ENCODE data around the gene HNRNPA0. TPM values are rescaled to one million over a fixed set of nuclear protein-coding genes. Genes with fewer than 3 reads are reported as not detected.

The HNRNPA0 gene
- total RNA-seq, 1 experiment from 2014 or later: 21.0 TPM

GRCh38 chr5:137728048-137728447 is 26.1 kb downstream of the HNRNPA0 start:
- Histone ChIP-seq H3K27ac (no peak overlapping the region), H3K27me3 (replicated peaks) (peaks cover 12% of the 10 kb centered on the region; the same call in 1 of the 2 replicates), H3K4me3 (no peak overlapping the region), H3K9me3 (replicated peaks) (no peaks in the 10 kb centered on the region), H3K36me3 (no peaks in the 10 kb centered on the region), H3K4me1 (replicated peaks) (no peaks in the 10 kb centered on the region)
- DNase-seq (ENCODE audit: low read depth in 1 of 2, low spot score in 2 of 2): no peak

GRCh38 chr5:137727623-137728022 is 26.5 kb downstream of the HNRNPA0 start:
- no peak for DNase-seq (ENCODE audit: low read depth in 1 of 2, low spot score in 2 of 2)
- H3K36me3 ChIP-seq: no peaks in the 10 kb centered on the region
- H3K27ac ChIP-seq: no peak overlapping the region
- peaks cover 12% of the 10 kb centered on the region; the same call in 1 of the 2 replicates for H3K27me3 ChIP-seq (replicated peaks)
- no peak overlapping the region for H3K4me3 ChIP-seq
- H3K4me1 ChIP-seq (replicated peaks): no peaks in the 10 kb centered on the region
- H3K9me3 ChIP-seq (replicated peaks): no peaks in the 10 kb centered on the region

GRCh38 chr5:137724251-137724650 is 29.9 kb downstream of the HNRNPA0 start:
- no peaks in the 10 kb centered on the region for H3K36me3 ChIP-seq
- no peak overlapping the region for H3K27ac ChIP-seq
- H3K27me3 ChIP-seq (replicated peaks): 0 out of 2 replicates have a peak, but pooled peaks cover 12% of the 10 kb centered on the region
- no peaks in the 10 kb centered on the region for H3K9me3 ChIP-seq (replicated peaks)
- no peaks in the 10 kb centered on the region for H3K4me1 ChIP-seq (replicated peaks)
- H3K4me3 ChIP-seq: no peak overlapping the region
- no peak for DNase-seq (ENCODE audit: low read depth in 1 of 2, low spot score in 2 of 2)

- DNase-seq (ENCODE audit: low read depth in 1 of 2, low spot score in 2 of 2): no peak
- Histone ChIP-seq H3K27me3 (replicated peaks) (no peaks in the 10 kb centered on the region), H3K27ac (no peak overlapping the region), H3K4me3 (no peak overlapping the region), H3K4me1 (replicated peaks) (no peaks in the 10 kb centered on the region), H3K36me3 (no peaks in the 10 kb centered on the region), H3K9me3 (replicated peaks) (no peaks in the 10 kb centered on the region)
These were observed 35.6 kb downstream of the HNRNPA0 start for GRCh38 chr5:137718611-137719010.

- Histone ChIP-seq H3K4me3 (no peak overlapping the region), H3K27me3 (replicated peaks) (no peaks in the 10 kb centered on the region), H3K27ac (no peak overlapping the region), H3K36me3 (no peaks in the 10 kb centered on the region), H3K4me1 (replicated peaks) (no peaks in the 10 kb centered on the region), H3K9me3 (replicated peaks) (no peaks in the 10 kb centered on the region)
- DNase-seq (ENCODE audit: low read depth in 1 of 2, low spot score in 2 of 2): no peak
These were observed 37.8 kb downstream of the HNRNPA0 start for GRCh38 chr5:137716337-137716736.

GRCh38 chr5:137715456-137715855 is 38.7 kb downstream of the HNRNPA0 start:
- Histone ChIP-seq H3K9me3 (replicated peaks) (no peaks in the 10 kb centered on the region), H3K27ac (no peak overlapping the region), H3K4me1 (replicated peaks) (no peaks in the 10 kb centered on the region), H3K36me3 (no peaks in the 10 kb centered on the region), H3K4me3 (no peak overlapping the region), H3K27me3 (replicated peaks) (no peaks in the 10 kb centered on the region)
- no peak for DNase-seq (ENCODE audit: low read depth in 1 of 2, low spot score in 2 of 2)

GRCh38 chr5:137714946-137715345 is 39.2 kb downstream of the HNRNPA0 start:
- Histone ChIP-seq H3K4me3 (no peak overlapping the region), H3K36me3 (no peaks in the 10 kb centered on the region), H3K27ac (no peak overlapping the region), H3K27me3 (replicated peaks) (no peaks in the 10 kb centered on the region), H3K9me3 (replicated peaks) (no peaks in the 10 kb centered on the region), H3K4me1 (replicated peaks) (no peaks in the 10 kb centered on the region)
- DNase-seq (ENCODE audit: low read depth in 1 of 2, low spot score in 2 of 2): no peak

GRCh38 chr5:137714494-137714893 is 39.7 kb downstream of the HNRNPA0 start:
- no peaks in the 10 kb centered on the region for H3K36me3 ChIP-seq
- no peaks in the 10 kb centered on the region for H3K27me3 ChIP-seq (replicated peaks)
- no peaks in the 10 kb centered on the region for H3K9me3 ChIP-seq (replicated peaks)
- no peak overlapping the region for H3K4me3 ChIP-seq
- no peak overlapping the region for H3K27ac ChIP-seq
- no peak for DNase-seq (ENCODE audit: low read depth in 1 of 2, low spot score in 2 of 2)
- no peaks in the 10 kb centered on the region for H3K4me1 ChIP-seq (replicated peaks)

GRCh38 chr5:137712139-137712667 is 42.0 kb downstream of the HNRNPA0 start:
- H3K36me3 ChIP-seq: no peaks in the 10 kb centered on the region
- H3K9me3 ChIP-seq (replicated peaks): no peaks in the 10 kb centered on the region; the same call in 1 of the 2 replicates
- no peak overlapping the region for H3K4me3 ChIP-seq
- DNase-seq (ENCODE audit: low read depth in 1 of 2, low spot score in 2 of 2): no peak
- H3K27me3 ChIP-seq (replicated peaks): no peaks in the 10 kb centered on the region
- no peak overlapping the region for H3K27ac ChIP-seq
- H3K4me1 ChIP-seq (replicated peaks): no peaks in the 10 kb centered on the region

- no peak overlapping the region for H3K27ac ChIP-seq
- H3K27me3 ChIP-seq (replicated peaks): no peaks in the 10 kb centered on the region
- no peaks in the 10 kb centered on the region for H3K36me3 ChIP-seq
- DNase-seq (ENCODE audit: low read depth in 1 of 2, low spot score in 2 of 2): no peak
- H3K4me1 ChIP-seq (replicated peaks): no peaks in the 10 kb centered on the region
- no peaks in the 10 kb centered on the region; the same call in 1 of the 2 replicates for H3K9me3 ChIP-seq (replicated peaks)
- no peak overlapping the region for H3K4me3 ChIP-seq
These were observed 44.1 kb downstream of the HNRNPA0 start for GRCh38 chr5:137710086-137710485.

- Histone ChIP-seq H3K4me3 (no peak overlapping the region), H3K36me3 (no peaks in the 10 kb centered on the region), H3K4me1 (replicated peaks) (no peaks in the 10 kb centered on the region), H3K27me3 (replicated peaks) (no peaks in the 10 kb centered on the region), H3K27ac (no peak overlapping the region), H3K9me3 (replicated peaks) (no peaks in the 10 kb centered on the region; the same call in 1 of the 2 replicates)
- DNase-seq (ENCODE audit: low read depth in 1 of 2, low spot score in 2 of 2): no peak
These were observed 45.2 kb downstream of the HNRNPA0 start for GRCh38 chr5:137708796-137709559.

- no peaks in the 10 kb centered on the region for H3K36me3 ChIP-seq
- H3K27ac ChIP-seq: no peak overlapping the region
- no peaks in the 10 kb centered on the region; the same call in 1 of the 2 replicates for H3K9me3 ChIP-seq (replicated peaks)
- peaks cover 2% of the 10 kb centered on the region for H3K27me3 ChIP-seq (replicated peaks)
- H3K4me1 ChIP-seq (replicated peaks): no peaks in the 10 kb centered on the region
- no peak for DNase-seq (ENCODE audit: low read depth in 1 of 2, low spot score in 2 of 2)
- H3K4me3 ChIP-seq: no peak overlapping the region
These were observed 46.1 kb downstream of the HNRNPA0 start for GRCh38 chr5:137708062-137708461.

- no peaks in the 10 kb centered on the region; the same call in 1 of the 2 replicates for H3K9me3 ChIP-seq (replicated peaks)
- peaks cover 6% of the 10 kb centered on the region for H3K27me3 ChIP-seq (replicated peaks)
- no peak overlapping the region for H3K27ac ChIP-seq
- no peak overlapping the region for H3K4me3 ChIP-seq
- no peaks in the 10 kb centered on the region for H3K4me1 ChIP-seq (replicated peaks)
- DNase-seq (ENCODE audit: low read depth in 1 of 2, low spot score in 2 of 2): no peak
- H3K36me3 ChIP-seq: no peaks in the 10 kb centered on the region
These were observed 47.3 kb downstream of the HNRNPA0 start for GRCh38 chr5:137706841-137707240.

GRCh38 chr5:137705106-137705505 is 49.1 kb downstream of the HNRNPA0 start:
- Histone ChIP-seq H3K4me3 (no peak overlapping the region), H3K27ac (no peak overlapping the region), H3K9me3 (replicated peaks) (no peaks in the 10 kb centered on the region; the same call in 1 of the 2 replicates), H3K27me3 (replicated peaks) (peaks cover 6% of the 10 kb centered on the region), H3K4me1 (replicated peaks) (no peaks in the 10 kb centered on the region), H3K36me3 (no peaks in the 10 kb centered on the region)
- no peak for DNase-seq (ENCODE audit: low read depth in 1 of 2, low spot score in 2 of 2)
